GM12878 (cell line): ENCODE measurements around the gene TULP1.

Source experiments
- CTCF ChIP-seq, 3 experiments: IDR thresholded peaks in 2 of 3; conservative IDR thresholded peaks in 1 of 3; 2 replicates each; pipeline ENCODE4 v1.5.1; 2011; ENCODE audit warnings: low read depth in 3 of 3, low read length in 3 of 3, mild to moderate bottlenecking in 3 of 3, control low read depth in 2 of 3, moderate library complexity in 2 of 3, inconsistent platforms in 1 of 3, mixed read lengths in 1 of 3; ENCODE audit not compliant: control insufficient read depth in 2 of 3, insufficient read depth in 1 of 3; ENCODE audit errors: extremely low read depth in 1 of 3
- IRF4 ChIP-seq: IDR thresholded peaks from 2 replicates; pipeline ENCODE4 v1.6.1; 2011; ENCODE audit warnings: low read depth, low read length
- POLR2A ChIP-seq: IDR thresholded peaks from 2 replicates; pipeline ENCODE4 v1.6.1; 2011; ENCODE audit warnings: low read depth, mild to moderate bottlenecking, low read length
- RCOR1 ChIP-seq: conservative IDR thresholded peaks from 2 replicates; pipeline ENCODE4 v1.6.1; 2012; ENCODE audit warnings: low read depth, low read length, improper control_type of control experiment
- RELA ChIP-seq: fragments of 450-650 bp; IDR thresholded peaks from 2 replicates; pipeline ENCODE4 v1.8.0; 2014; ENCODE audit warnings: borderline replicate concordance; ENCODE audit not compliant: partially characterized antibody
- SMARCA5 ChIP-seq: fragments of 450-650 bp; IDR thresholded peaks from 2 replicates; pipeline ENCODE4 v1.6.1; 2017; ENCODE audit warnings: mild to moderate bottlenecking
- STAT3 ChIP-seq: IDR thresholded peaks from 2 replicates; pipeline ENCODE4 v1.6.1; 2011; ENCODE audit warnings: low read depth, low read length, improper control_type of control experiment
- ZNF24 ChIP-seq: fragments of 450-650 bp; IDR thresholded peaks from 2 replicates; pipeline ENCODE4 v1.6.1; 2017; ENCODE audit warnings: antibody characterized with exemption, mild to moderate bottlenecking
- TF ChIP-seq, protein P1 (sequence below): IDR thresholded peaks from 2 replicates; pipeline ENCODE4 v1.6.1; 2012; ENCODE audit warnings: mild to moderate bottlenecking, low read depth, low read length
- TF ChIP-seq, protein P2 (sequence below): IDR thresholded peaks from 2 replicates; pipeline ENCODE4 v1.6.1; 2011; ENCODE audit warnings: mild to moderate bottlenecking, low read depth, low read length, moderate library complexity; ENCODE audit not compliant: insufficient replicate concordance

DNA sequence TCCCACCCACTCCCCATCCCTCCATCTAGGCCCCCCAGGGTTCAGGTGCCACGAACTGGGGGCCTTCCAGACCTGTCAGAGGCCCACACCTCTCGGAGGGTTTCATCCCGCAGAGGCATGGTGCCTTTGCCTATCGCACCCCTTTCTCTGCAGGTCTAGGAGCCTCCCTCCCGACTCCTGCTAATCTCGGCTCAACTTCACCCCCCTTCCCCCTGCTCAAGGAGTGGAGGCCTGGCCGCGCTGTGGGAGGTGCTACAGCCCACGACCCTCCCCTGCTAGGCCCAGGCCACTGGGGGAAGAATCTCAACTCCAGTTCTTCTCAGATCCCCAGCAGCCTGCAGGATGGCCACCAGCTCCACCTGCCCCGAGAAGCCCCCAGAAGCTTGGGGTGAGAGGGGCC lies at the start of gene TULP1:
- TF ChIP-seq CTCF (IDR thresholded peaks at IDR 0.05 in 2 of 3, conservative IDR thresholded peaks at IDR 0.05 in 1 of 3; ENCODE audit: control insufficient read depth in 2 of 3, extremely low read depth in 1 of 3, insufficient read depth in 1 of 3, low read depth in 3 of 3, low read length in 3 of 3) (no peak), SMARCA5 (no peak), POLR2A (no peak), RELA (no peak), ZNF24 (no peak), STAT3 (no peak), IRF4 (no peak), RCOR1 (no peak)
- TF ChIP-seq, protein P1, sequence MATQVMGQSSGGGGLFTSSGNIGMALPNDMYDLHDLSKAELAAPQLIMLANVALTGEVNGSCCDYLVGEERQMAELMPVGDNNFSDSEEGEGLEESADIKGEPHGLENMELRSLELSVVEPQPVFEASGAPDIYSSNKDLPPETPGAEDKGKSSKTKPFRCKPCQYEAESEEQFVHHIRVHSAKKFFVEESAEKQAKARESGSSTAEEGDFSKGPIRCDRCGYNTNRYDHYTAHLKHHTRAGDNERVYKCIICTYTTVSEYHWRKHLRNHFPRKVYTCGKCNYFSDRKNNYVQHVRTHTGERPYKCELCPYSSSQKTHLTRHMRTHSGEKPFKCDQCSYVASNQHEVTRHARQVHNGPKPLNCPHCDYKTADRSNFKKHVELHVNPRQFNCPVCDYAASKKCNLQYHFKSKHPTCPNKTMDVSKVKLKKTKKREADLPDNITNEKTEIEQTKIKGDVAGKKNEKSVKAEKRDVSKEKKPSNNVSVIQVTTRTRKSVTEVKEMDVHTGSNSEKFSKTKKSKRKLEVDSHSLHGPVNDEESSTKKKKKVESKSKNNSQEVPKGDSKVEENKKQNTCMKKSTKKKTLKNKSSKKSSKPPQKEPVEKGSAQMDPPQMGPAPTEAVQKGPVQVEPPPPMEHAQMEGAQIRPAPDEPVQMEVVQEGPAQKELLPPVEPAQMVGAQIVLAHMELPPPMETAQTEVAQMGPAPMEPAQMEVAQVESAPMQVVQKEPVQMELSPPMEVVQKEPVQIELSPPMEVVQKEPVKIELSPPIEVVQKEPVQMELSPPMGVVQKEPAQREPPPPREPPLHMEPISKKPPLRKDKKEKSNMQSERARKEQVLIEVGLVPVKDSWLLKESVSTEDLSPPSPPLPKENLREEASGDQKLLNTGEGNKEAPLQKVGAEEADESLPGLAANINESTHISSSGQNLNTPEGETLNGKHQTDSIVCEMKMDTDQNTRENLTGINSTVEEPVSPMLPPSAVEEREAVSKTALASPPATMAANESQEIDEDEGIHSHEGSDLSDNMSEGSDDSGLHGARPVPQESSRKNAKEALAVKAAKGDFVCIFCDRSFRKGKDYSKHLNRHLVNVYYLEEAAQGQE = no peak
- TF ChIP-seq, protein P2, sequence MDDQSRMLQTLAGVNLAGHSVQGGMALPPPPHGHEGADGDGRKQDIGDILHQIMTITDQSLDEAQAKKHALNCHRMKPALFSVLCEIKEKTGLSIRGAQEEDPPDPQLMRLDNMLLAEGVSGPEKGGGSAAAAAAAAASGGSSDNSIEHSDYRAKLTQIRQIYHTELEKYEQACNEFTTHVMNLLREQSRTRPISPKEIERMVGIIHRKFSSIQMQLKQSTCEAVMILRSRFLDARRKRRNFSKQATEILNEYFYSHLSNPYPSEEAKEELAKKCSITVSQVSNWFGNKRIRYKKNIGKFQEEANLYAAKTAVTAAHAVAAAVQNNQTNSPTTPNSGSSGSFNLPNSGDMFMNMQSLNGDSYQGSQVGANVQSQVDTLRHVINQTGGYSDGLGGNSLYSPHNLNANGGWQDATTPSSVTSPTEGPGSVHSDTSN = no peak
